ENCODE measurements around the gene AMER1.

The AMER1 gene

GRCh38 chrX:64190136-64190740, 15.3 kb downstream of the AMER1 start:
- H3K9me3 ChIP-seq: no peaks in the 10 kb centered on the region
- intact Hi-C loops (cut with DNase I; ENCODE audit: low total_unique reads): no loop called here
- DNase-seq: no peak
- peaks cover 4 to 31% (median 24%) of the 10 kb centered on the region in 3 donors for H3K36me3 ChIP-seq
- H3K27ac ChIP-seq: no peak overlapping the region
- H3K4me3 ChIP-seq: no peak overlapping the region
- no peaks in the 10 kb centered on the region for H3K27me3 ChIP-seq
- TF ChIP-seq, protein P1, sequence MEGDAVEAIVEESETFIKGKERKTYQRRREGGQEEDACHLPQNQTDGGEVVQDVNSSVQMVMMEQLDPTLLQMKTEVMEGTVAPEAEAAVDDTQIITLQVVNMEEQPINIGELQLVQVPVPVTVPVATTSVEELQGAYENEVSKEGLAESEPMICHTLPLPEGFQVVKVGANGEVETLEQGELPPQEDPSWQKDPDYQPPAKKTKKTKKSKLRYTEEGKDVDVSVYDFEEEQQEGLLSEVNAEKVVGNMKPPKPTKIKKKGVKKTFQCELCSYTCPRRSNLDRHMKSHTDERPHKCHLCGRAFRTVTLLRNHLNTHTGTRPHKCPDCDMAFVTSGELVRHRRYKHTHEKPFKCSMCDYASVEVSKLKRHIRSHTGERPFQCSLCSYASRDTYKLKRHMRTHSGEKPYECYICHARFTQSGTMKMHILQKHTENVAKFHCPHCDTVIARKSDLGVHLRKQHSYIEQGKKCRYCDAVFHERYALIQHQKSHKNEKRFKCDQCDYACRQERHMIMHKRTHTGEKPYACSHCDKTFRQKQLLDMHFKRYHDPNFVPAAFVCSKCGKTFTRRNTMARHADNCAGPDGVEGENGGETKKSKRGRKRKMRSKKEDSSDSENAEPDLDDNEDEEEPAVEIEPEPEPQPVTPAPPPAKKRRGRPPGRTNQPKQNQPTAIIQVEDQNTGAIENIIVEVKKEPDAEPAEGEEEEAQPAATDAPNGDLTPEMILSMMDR (IDR thresholded peaks at IDR 0.05): no peak
- H3K4me1 ChIP-seq: no peaks in the 10 kb centered on the region

GRCh38 chrX:64188901-64189300, 16.6 kb downstream of the AMER1 start:
- Histone ChIP-seq H3K4me1 (peaks cover 0 to 3% (median 0%) of the 10 kb centered on the region in 4 donors), H3K36me3 (peaks cover 4 to 31% (median 24%) of the 10 kb centered on the region in 3 donors), H3K4me3 (no peak overlapping the region), H3K27ac (no peak overlapping the region), H3K9me3 (no peaks in the 10 kb centered on the region), H3K27me3 (no peaks in the 10 kb centered on the region)
- intact Hi-C loops (cut with DNase I; ENCODE audit: low total_unique reads): no loop called here
- DNase-seq: no peak
- TF ChIP-seq, protein P1 (IDR thresholded peaks at IDR 0.05): no peak

- no peak for DNase-seq
- Histone ChIP-seq H3K27me3 (no peaks in the 10 kb centered on the region), H3K9me3 (no peaks in the 10 kb centered on the region), H3K4me3 (no peak overlapping the region), H3K4me1 (peaks cover 0 to 3% (median 0%) of the 10 kb centered on the region in 4 donors), H3K36me3 (peaks cover 4 to 29% (median 24%) of the 10 kb centered on the region in 3 donors), H3K27ac (no peak overlapping the region)
- intact Hi-C loops (cut with DNase I; ENCODE audit: low total_unique reads): no loop called here
- TF ChIP-seq, protein P1 (IDR thresholded peaks at IDR 0.05): no peak
Measured at GRCh38 chrX:64187762-64188150, 17.8 kb downstream of the AMER1 start.

DNA sequence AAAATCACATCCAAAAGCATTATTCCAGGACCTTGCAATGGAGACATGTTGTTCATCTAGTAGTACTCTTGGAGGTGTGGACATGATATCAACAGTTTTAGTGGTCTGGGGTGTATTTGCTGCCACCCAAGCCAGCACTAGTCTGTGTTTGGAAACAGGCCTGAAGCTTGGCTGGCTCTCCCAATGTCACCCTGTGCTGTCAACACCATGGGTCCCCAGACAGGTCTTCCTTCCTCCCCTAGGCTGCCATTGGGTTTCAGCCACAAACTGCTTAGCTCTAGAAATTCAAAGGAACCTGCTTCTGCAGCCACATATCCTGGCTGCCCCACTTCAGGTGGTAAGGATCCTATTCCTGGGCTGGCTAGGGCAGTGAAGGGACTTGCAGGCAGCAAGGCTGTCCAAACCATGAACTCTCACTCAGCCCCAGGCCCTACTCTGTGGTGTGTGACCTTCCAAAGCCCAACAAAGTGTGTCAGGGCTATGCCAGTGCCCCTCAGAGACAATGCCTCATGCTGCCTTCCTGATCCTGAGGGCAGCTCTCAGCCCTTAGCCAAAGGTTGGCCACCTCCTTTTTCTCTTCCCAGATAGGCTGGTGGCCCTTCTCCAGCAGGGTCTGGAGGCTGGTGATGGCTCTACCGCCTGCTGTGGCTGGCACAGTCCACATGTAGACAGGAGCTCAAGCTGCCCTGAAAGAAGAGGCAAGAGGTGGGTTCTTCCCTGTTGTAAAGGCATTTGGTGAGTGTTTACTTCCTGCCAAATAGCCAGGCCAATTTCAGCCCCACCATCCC, 18.3 kb downstream of the AMER1 start:
- no peaks in the 10 kb centered on the region for H3K9me3 ChIP-seq
- no peak for DNase-seq
- intact Hi-C loops (cut with DNase I; ENCODE audit: low total_unique reads): no loop called here

GRCh38 chrX:64184396-64184795, 21.1 kb downstream of the AMER1 start:
- no peak overlapping the region for H3K4me3 ChIP-seq
- intact Hi-C loops (cut with DNase I; ENCODE audit: low total_unique reads): no loop called here
- H3K4me1 ChIP-seq: peaks cover 0 to 3% (median 0%) of the 10 kb centered on the region in 4 donors
- TF ChIP-seq, protein P1 (IDR thresholded peaks at IDR 0.05): no peak
- no peak overlapping the region for H3K27ac ChIP-seq
- H3K9me3 ChIP-seq: no peaks in the 10 kb centered on the region
- DNase-seq: no peak
- no peaks in the 10 kb centered on the region for H3K27me3 ChIP-seq
- peaks cover 0 to 4% (median 0%) of the 10 kb centered on the region in 3 donors for H3K36me3 ChIP-seq

More for the DNA sequence above, 18.3 kb downstream of the AMER1 start:
- H3K27ac ChIP-seq: no peak overlapping the region
- no peaks in the 10 kb centered on the region for H3K27me3 ChIP-seq
- TF ChIP-seq, protein P1 (IDR thresholded peaks at IDR 0.05): no peak
- H3K36me3 ChIP-seq: peaks cover 0 to 23% (median 22%) of the 10 kb centered on the region in 3 donors
- H3K4me1 ChIP-seq: peaks cover 0 to 3% (median 0%) of the 10 kb centered on the region in 4 donors
- H3K4me3 ChIP-seq: no peak overlapping the region
